ENCODE data around the gene OBSL1.

Gene OBSL1

GRCh38 chr2:219545943-219546352 is 25.4 kb downstream of the OBSL1 start:
- no peak overlapping the region for H3K4me3 ChIP-seq (ENCODE audit: low read depth, low read length)
- no peak overlapping the region for H3K27ac ChIP-seq
- in situ Hi-C loops (cut with HindIII; ENCODE audit: low pct_ligation_motif_present, low sequenced_read_pairs) = no loop called here
- H3K36me3 ChIP-seq (replicated peaks) = peaks cover 5% of the 10 kb centered on the region
- no peak for TF ChIP-seq CTCF (IDR thresholded peaks at IDR 0.05; ENCODE audit: low read depth, low read length, missing control alignments)
- no peak for DNase-seq
- H3K27me3 ChIP-seq (replicated peaks) = no peaks in the 10 kb centered on the region

DNA sequence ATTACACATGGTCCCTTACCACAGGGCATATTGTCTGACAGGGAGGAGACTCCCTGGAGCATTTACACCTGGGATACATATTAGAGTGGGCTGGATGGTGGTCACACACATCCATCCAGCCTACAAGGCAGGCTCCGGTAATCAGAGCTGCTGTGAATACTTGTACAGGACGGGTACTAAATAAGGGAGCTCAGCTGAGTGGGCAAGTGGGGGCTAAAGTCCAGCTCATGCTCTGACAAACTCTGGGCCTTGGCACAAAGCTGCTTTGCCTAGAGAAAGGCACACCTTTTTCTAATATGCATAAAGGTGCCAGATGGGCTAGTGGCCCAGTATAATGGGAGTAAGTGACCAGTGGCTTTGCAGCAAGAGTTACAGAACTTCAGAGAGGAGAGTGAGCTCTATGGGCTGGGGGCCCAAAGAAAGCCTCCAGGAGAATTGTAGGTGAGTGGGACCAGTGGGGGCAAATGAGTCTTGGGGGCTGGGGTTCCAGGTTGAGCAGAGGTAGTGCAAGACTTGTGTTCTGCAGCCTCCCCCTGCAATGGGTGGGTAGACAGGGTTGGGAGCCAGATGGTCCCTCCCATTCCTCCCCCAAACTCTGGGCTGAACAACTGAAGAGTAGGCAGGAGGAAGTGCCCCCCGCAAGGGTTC is 25.9 kb downstream of the OBSL1 start:
- DNase-seq = no peak
- H3K4me3 ChIP-seq (ENCODE audit: low read depth, low read length) = no peak overlapping the region
- H3K27me3 ChIP-seq (replicated peaks) = no peaks in the 10 kb centered on the region
- H3K36me3 ChIP-seq (replicated peaks) = peaks cover 10% of the 10 kb centered on the region
- no peak overlapping the region for H3K27ac ChIP-seq
- in situ Hi-C loops (cut with HindIII; ENCODE audit: low pct_ligation_motif_present, low sequenced_read_pairs) = no loop called here
- no peak for TF ChIP-seq CTCF (IDR thresholded peaks at IDR 0.05; ENCODE audit: low read depth, low read length, missing control alignments)

DNA sequence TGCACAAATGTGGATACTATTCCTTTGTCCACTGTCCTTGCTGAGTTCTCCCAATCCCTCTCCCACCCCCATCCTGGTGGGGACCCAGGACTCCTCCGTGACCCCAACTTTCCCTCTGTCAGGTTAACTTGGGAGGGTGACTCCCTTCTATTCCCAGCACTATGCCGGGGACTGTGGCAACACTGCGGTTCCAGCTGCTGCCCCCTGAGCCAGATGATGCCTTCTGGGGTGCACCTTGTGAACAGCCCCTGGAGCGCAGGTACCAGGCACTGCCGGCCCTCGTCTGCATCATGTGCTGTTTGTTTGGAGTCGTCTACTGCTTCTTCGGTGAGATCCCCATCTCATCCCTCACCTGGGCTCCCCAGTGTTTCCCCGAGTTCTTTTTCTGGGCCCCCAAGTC is 26.8 kb downstream of the OBSL1 start:
- in situ Hi-C loops (cut with HindIII; ENCODE audit: low pct_ligation_motif_present, low sequenced_read_pairs) = no loop called here
- TF ChIP-seq CTCF (IDR thresholded peaks at IDR 0.05; ENCODE audit: low read depth, low read length, missing control alignments) = no peak
- Histone ChIP-seq H3K27ac (no peak overlapping the region), H3K36me3 (replicated peaks) (peaks cover 19% of the 10 kb centered on the region), H3K4me3 (ENCODE audit: low read depth, low read length) (no peak overlapping the region), H3K27me3 (replicated peaks) (no peaks in the 10 kb centered on the region)
- no peak for DNase-seq

- H3K4me3 ChIP-seq (ENCODE audit: low read depth, low read length) = peak within 1 kb of the TSS; percentile 70
- no peak for TF ChIP-seq CTCF (IDR thresholded peaks at IDR 0.05; ENCODE audit: low read depth, low read length, missing control alignments)
- in situ Hi-C loops (cut with HindIII; ENCODE audit: low pct_ligation_motif_present, low sequenced_read_pairs) = no loop called here
- H3K27ac ChIP-seq = peak within 1 kb of the TSS; percentile 61
- peaks cover 26% of the 10 kb centered on the region for H3K36me3 ChIP-seq (replicated peaks)
- DNase-seq = peak; percentile 96
- H3K27me3 ChIP-seq (replicated peaks) = no peaks in the 10 kb centered on the region
Observed at GRCh38 chr2:219543596-219544358, 27.6 kb downstream of the OBSL1 start, which contains the start of the genes CHPF and TMEM198. Gene CHPF (minus strand): TSS chr2:219543809. CDS start chr2:219543538, 271 bp downstream. Gene TMEM198 (plus strand): TSS chr2:219544028. CDS start chr2:219544728, 700 bp downstream.

GRCh38 chr2:219542931-219543595 is 28.3 kb downstream of the OBSL1 start:
- Histone ChIP-seq H3K4me3 (ENCODE audit: low read depth, low read length) (peak overlapping the region; percentile 70), H3K27ac (peak overlapping the region; percentile 61), H3K36me3 (replicated peaks) (peaks cover 26% of the 10 kb centered on the region), H3K27me3 (replicated peaks) (no peaks in the 10 kb centered on the region)
- DNase-seq = peak; percentile 15
- no peak for TF ChIP-seq CTCF (IDR thresholded peaks at IDR 0.05; ENCODE audit: low read depth, low read length, missing control alignments)
- in situ Hi-C loops (cut with HindIII; ENCODE audit: low pct_ligation_motif_present, low sequenced_read_pairs) = no loop called here

Data from brain microvascular endothelial cell (primary cell).